SH-SY5Y (cell line): ENCODE data around the gene LRBA.

ENCODE experiments used
- GATA2 ChIP-seq: IDR thresholded peaks from 2 replicates; pipeline ENCODE4 v1.6.1; 2011; ENCODE audit warnings: mild to moderate bottlenecking, low read depth, low read length
- GATA3 ChIP-seq: IDR thresholded peaks from 2 replicates; pipeline ENCODE4 v1.6.1; 2011; ENCODE audit warnings: low read depth, mild to moderate bottlenecking, low read length, moderate library complexity

Gene LRBA

DNA sequence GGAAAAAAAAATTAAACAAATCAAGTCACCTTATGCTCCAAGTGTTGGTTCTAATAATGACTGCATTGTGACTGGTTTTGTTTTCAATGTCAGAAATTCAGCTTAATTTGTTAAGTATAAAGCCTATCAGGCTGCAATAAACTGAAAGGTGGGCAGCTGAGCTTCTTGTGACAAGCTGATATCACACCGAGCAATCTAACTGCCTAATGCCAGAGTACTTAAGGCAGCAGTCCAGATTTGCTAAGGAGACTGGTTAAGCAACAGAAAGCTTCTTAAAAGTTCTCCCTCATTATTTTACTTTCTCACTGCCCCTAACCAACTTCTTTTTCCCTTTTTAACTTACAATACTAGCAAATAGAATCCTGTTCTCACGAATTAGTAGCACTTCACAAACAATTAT, 232.2 kb downstream of the LRBA start:
- TF ChIP-seq GATA3 (no peak), GATA2 (peak; percentile 30; the same call in 1 of the 2 replicates)

DNA sequence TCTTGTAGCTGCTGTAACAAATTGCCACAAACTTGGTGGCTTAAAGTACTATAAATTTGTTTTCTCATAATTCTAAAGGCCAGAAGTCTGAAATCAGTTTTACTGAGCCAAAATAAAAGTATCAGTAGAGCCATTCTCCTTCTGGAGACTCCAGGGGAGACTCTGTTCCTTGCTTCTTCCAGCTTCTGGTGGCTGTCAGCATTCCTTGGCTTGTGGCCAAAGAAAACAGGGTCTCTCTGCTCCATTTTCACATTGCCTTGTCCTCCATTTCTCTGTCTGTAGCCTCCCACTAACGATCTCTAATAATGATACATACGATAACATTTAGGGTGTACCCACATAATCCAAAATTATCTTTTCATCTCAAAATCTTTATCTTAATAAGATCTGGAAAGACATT, 232.8 kb downstream of the LRBA start:
- TF ChIP-seq GATA3 (no peak), GATA2 (no peak)

DNA sequence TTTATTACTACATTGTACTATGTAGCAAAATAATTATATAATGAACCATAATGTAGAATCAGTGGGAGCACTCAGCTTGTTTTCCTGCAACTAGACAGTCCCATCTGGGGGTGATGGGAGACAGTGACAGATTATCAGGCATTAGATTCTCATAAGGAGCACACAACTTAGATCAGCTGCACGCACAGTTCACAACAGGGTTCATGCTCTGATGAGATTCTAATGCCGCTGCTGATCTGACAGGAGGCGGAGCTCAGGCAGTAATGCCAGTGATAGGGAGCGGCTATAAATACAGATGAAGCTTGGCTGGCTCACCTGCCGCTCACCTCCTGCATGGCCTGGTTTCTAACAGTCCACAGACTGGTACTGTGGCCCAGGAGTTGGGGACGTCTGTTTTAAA, 233.9 kb downstream of the LRBA start:
- TF ChIP-seq GATA3 (no peak), GATA2 (no peak)

DNA sequence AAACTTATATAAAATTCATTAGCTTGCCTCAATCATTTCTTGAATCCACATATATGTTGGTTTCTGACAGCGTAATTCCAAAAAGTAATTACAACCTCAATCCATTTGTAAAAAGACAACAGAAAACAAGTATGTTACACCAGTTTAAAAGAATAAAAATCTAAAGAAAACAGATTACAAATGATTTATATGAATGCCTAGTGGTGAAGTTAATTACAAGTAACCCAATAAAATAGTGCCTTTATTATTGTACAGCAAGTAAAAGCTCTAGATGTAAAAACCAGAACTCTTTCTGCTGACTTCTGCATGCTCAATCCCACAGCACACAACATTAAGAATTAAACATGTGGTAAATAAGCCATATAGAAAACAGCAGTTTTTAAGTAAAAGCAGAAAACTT, 235.4 kb downstream of the LRBA start:
- TF ChIP-seq GATA2 (no peak), GATA3 (no peak)

DNA sequence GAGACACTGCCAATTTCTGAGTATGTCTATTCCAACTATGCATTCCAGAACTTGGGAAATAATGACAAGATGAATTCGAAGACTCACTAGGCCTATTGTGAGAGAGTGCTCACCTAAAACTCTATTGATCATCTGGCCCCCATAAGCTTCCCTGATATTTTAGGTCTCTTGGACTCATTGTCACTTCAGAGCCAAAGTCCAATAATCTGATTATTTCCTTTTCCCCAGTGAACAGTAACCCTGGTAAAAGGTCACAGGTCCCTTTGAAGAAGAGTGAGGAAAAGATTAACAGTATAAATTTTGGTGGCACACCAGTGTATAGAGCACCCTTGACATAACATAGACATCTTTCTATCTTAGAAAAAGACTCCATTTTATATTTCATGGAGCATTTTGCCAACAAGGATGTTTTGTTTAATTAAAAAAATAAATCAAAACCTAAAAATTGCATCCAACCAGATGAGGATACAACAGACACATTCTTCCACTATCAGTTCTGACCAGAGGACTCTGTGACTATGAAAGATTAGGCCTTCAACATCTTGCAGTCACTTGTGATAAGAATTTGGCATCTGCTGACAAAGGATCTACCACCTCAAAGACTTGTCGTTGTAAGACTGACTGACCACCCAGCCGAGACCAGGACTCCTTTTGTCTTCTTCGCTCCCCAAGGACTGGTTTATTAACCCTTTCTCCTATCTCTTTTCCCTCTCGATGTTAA, 241.2 kb downstream of the LRBA start:
- TF ChIP-seq GATA2, result no peak

DNA sequence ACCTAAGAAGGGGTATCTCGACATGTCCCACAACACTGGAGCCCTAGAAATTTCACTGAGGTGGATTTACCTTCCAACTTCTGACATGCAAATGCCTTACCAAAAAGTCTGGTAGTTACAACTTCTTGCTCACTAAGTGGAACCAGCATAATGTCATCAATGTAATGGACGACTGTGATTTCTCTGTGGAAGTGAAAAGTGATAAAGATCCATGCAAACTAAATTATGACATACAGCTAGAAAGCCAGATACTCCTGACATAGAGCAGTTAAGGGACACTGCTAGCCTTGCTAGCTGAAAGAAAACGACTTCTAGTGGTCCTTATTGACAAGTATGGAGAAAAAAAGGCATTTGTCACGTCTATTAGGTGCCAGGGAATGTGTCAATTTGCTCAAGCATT, 242.1 kb downstream of the LRBA start:
- TF ChIP-seq GATA3, result 0 out of 2 replicates have a peak, but pooled peaks have one; percentile 29
- peak; percentile 48; the same call in 1 of the 2 replicates for TF ChIP-seq GATA2

DNA sequence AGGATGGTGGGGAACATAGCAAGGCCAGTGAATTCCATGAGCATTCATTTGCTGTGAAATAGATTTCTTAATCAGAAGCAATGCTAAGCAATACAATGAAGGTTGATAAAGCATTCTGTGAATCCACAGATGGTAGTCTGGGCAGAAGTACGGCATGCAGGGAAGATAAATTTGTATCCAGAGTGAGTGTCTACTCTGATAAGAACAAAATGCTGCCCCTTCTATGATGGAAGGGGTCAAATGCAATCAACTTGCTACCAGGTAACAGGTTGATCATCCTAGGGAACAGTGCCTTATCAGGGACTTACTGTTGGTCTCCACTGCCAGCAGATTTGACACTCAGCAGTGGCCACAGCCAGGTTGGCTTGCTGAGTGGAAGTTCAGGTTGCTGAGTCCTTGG, 243.7 kb downstream of the LRBA start:
- TF ChIP-seq GATA3 (no peak), GATA2 (no peak)

DNA sequence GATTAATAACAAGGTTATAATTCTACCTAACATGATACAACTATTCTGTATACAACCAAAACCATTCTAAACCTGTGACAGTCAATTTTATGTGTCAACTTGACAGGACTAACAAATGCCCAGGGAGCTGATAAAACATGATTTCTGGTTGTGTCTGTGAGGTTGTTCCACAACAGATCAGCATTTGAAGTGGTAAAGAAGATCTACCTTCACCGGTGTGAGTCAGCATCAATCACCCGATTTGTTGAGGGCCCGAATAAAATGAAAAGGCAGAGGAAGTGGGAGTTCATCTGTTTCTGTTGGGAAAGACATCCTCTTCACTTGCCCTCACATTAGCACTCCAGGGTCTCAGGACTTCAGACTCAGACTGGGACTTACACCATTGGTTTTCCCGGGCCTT, 245.2 kb downstream of the LRBA start:
- TF ChIP-seq GATA3 (no peak), GATA2 (no peak)

DNA sequence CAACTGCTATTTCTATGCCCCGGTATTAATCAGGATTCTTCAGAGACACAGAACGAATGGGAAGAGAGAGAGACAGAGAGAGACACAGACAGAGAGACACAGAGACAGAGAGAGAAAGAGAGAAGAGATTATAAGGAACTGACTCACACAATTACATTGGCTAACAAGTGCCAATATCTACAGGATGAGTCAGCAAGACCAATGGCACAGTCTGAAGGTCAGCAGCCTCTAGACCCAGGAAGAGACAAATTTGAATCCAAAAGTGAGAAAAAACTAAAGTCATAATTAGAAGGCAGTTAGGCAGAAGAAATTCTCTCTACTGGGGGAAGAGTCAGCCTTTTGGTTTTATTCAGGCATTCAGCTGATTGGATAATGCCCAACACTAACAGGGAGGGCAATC, 245.8 kb downstream of the LRBA start:
- TF ChIP-seq GATA2 (no peak), GATA3 (no peak)

DNA sequence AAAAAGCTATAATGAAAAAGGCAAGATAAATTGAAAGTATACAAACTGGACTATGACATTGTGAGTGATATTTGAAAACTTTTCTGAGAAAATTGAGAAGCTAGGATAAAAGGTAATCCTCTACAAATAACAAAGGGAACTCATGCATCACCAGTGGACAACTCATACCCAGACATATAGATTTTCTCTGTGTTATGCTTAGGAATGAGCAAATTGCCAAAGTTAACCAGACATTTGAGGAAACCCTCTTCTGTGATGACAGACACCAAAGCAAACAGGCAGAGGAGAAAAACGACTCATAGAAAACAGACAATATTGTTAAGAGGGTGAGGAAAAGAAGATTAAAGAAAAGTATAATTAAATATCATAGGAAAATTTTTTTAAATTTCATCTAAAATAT, 246.6 kb downstream of the LRBA start:
- TF ChIP-seq GATA2 (no peak), GATA3 (no peak)

DNA sequence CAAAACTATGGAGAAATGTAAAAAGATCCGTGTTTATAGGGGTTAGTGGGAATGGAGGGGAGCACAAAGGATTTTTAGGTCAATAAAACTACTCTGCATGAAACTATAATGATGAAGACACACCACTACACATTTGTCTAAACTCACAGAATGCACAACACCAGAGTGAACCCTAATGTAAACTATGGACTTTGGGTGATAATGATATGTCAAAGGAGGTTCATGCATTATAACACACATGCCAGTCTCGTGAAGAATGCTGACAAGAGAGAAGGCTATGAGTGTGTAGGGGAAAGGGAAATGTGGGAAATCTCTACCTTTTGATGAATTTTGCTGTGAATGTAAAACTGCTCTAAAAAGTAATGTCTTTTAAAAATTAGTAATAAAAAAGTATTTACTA, 249.9 kb downstream of the LRBA start:
- TF ChIP-seq GATA3 (no peak), GATA2 (no peak)

DNA sequence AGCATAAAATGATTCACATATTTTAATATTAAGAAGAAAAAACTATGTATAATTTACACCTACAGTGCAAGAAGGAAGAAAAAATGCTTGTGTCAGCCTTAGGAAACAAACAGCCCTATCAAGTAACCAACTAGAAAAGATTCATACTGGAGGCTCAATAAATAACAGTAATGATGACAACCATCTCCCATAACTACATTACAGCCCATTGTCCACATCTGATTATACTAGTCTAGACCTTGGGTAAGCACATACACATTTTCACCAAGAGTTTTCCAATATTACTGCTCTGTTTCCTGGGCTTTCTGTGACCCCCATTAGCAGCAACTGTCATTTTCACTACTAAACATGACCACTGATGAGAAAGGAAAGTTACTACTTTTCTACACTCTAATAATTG, 263.4 kb downstream of the LRBA start:
- TF ChIP-seq GATA3, result no peak
- no peak for TF ChIP-seq GATA2

DNA sequence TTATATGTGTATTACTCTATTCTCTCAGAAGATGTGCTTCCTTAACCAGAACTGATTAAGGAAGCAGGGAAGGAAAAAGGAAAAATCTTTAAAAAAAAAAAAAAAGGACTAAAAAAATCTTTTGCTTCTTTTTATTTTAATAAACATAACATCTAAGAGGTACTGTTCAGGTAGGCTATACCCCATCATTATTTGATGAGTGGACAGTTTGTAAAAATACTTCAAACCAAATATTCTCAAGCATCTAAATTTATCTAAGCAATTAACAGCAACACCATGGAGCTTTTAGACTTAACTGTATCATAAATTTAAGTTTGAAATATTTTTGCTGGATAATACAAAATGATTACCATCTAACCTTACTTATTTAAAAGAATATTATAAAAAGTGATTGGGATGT, 264.3 kb downstream of the LRBA start:
- TF ChIP-seq GATA2, result no peak
- no peak for TF ChIP-seq GATA3

DNA sequence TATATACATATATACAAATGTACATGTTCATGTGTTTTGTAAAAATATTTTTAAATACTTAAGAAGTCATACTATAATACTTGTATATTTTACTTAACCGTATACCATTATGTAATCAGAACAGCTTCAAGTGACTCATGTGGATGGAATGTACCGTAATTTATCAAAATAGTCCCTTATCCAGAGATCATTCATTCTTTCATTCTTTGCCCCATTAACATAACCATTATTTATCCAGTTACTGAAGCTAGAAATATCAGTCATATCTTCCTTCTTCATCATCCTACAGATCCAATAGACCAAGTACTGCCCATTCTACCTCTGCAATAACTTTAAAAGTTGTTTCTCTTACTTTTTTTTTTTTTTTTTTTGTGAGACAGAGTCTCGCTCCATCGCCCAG, 268.9 kb downstream of the LRBA start:
- TF ChIP-seq GATA2, result no peak
- TF ChIP-seq GATA3, result no peak

DNA sequence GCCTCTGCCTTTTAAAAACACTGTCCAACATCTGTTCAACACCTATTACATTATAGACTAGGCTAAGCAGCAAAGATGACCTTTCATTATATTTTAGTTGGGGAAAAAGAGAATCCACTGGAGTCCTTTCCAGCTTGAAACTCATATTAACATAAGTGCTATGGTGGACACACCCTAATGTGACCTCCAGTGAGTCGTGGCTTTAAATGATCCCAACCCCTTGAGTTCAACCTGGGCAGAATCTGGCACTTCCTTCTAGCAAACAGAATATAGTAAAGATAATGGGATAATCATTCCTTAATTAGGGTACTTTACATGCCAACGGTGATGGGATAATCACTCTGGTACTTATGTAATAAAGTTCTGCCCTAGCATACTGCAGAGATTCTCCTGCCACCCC, 270.5 kb downstream of the LRBA start:
- no peak for TF ChIP-seq GATA3
- TF ChIP-seq GATA2, result no peak
